ENCODE data around the gene TMEM255B.
A peak's percentile ranks its signal among the peaks of the same experiment; 100 is the strongest.
"Not testable (repeated sequence)": the region's sequence is repeated elsewhere in the genome, so short reads cannot be mapped to it uniquely, and the experiment has no call there.

The TMEM255B gene

DNA sequence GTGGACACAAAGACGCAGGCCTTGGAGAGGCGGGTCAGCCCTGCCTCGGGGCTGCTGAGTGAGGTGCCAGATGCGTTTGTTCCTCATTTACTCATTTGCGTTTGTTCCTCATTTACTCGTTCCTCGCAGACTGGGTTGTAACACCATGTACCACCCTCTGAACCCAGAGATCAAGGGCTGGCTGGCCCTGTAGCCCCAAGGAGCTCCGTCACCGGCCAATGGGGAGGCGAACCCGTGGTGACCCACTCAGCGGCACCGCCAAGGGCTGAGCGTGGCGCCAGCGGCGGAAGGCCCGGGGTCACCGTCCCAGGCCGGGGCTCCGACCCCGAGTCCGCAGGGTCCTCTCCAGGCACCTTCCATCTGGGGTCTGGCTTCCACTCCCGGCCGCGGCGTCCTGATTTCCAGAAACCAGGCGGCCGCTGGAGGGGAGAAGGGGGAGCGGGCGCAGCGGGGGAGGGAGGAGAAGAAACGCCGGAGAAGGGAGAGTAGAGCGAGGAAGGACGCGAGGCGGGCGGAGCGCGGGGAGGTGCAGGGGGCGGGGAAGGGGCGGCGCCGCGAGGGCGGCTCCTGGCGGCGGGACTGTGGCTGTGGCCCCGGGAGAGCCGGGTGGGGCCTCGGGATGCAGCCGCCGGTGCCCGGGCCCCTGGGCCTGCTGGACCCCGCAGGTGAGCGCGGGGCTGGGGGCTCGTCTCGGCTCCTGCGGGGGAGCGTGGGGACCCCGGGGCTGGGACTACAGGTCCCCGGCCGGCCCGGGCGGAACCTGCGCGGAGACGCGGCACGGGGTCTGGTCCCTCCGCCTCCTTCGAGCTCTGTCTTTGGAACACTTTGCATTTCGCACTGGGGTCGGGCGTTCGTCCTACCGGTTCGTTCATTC, at the start of gene TMEM255B:
TSS of gene TMEM255B (plus strand) at position 576 of the 874 bp plus-strand sequence. CDS start at position 620, 44 bp downstream.
- peak; percentile 73 for DNase-seq

DNA sequence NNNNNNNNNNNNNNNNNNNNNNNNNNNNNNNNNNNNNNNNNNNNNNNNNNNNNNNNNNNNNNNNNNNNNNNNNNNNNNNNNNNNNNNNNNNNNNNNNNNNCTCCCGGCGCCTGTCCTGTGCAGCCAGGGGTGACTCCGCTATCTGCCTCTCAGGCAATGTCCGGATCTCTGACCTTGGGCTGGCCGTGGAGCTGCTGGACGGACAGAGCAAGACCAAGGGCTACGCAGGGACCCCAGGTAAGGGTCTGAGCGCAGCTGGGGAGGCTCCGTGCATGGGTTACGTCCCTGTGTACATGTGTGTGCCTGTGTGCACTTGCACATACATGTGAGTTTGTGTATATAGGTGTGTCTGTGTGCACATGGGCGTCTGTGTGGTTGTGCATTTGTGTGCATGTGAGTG, 36.1 kb upstream of the TMEM255B start:
- DNase-seq: no peak

DNA sequence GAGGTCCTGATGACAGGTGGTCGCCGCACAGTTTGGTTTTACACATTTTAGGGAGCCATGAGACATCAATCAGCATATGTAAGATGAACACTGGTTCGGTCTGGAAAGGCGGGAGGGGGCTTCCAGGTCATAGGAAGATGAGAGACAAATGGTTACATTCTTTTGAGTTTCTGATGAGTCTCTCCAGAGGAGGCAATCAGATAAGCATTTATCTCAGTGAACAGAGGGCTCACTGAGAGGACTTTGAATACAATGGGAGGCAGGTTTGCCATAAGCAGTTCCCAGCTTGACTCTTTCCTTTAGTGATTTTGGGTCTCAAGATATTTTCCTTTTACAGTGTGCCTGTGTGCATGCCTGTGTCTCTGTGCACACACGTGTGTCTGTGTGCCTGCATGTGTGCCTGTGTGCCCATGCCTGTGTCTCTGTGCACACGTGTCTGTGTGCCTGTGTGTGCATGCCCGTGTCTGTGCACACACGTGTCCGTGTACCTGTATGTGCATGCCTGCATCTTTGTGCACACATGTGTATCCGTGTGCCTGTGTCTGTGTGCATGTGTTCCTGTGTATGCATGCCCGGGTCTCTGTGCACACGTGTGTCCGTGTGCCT, 35.5 kb upstream of the TMEM255B start:
- DNase-seq: peak; percentile 64

DNA sequence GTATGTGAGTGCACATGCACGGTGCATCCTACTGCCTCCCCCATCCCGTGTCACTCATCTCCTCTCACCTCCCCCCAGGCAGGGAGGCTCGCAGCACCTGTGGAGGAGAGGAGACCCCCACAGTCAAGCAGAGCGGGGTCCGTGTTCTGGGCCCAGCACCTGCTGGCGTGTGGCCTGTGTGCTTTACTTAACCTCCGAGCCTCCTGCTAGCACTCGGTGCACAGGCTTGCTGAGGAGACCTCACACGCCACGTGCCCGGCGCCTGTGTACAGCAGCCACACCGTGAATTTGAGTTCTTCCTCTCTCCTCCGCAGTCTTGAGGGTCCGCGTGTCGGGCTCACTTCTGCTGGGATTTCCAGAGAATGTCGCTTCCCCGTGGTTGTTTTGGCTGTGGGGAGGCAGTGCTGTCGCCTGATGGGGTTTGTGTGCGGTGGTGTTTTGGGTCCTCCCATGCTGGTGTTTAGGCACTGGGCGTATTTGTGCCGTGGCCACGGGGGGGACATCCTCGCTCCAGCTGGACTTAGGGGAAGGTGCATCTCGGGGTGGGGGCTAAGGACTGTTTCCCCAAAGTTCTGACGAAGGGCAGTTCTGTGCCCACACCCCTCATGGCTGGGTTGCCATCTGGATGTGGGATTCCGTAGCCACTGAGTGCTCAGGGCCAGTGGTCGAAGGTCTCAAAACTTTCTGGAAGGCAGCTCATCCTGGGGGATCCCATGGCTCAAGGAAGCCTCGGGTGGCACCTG, 34.8 kb upstream of the TMEM255B start:
- DNase-seq: no peak

DNA sequence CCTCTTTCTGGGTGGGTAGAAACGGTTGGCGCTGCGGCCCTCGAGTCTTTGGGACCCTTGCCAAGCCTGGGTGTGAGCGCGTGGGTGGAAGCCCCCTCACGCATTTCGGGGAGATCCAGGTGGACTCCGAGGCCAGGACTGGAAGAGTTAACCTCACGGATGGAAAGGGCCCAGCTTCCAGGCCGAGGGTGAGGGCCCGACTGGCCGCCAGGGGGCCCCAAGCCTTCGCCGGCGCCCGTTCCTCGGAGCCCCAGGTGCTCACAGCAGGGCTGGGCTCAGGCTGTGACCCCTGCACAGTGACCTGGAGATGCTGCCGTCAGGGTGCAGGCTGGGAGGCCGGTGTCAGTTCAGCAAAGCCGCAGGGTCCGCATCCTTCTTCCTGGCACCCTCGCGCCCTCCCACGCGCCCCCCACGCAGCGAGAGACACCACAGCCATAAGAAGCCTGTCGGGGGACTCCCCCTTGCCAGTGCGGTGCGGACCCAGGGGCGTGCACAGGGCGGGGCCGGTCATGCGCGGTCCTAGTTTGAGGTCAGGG, 34.2 kb upstream of the TMEM255B start:
- DNase-seq: peak; percentile 72

DNA sequence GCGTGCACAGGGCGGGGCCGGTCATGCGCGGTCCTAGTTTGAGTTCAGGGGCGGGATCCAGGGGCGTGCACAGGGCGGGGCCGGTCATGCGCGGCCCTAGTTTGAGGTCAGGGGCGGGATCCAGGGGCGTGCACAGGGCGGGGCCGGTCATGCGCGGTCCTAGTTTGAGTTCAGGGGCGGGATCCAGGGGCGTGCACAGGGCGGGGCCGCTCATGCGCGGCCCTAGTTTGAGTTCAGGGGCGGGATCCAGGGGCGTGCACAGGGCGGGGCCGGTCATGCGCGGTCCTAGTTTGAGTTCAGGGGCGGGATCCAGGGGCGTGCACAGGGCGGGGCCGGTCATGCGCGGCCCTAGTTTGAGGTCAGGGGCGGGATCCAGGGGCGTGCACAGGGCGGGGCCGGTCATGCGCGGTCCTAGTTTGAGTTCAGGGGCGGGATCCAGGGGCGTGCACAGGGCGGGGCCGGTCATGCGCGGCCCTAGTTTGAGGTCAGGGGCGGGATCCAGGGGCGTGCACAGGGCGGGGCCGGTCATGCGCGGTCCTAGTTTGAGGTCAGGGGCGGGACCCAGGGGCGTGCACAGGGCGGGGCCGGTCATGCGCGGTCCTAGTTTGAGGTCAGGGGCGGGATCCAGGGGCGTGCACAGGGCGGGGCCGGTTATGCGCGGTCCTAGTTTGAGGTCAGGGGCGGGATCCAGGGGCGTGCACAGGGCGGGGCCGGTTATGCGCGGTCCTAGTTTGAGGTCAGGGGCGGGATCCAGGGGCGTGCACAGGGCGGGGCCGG, 33.5 kb upstream of the TMEM255B start:
- DNase-seq: not testable (repeated sequence)

DNA sequence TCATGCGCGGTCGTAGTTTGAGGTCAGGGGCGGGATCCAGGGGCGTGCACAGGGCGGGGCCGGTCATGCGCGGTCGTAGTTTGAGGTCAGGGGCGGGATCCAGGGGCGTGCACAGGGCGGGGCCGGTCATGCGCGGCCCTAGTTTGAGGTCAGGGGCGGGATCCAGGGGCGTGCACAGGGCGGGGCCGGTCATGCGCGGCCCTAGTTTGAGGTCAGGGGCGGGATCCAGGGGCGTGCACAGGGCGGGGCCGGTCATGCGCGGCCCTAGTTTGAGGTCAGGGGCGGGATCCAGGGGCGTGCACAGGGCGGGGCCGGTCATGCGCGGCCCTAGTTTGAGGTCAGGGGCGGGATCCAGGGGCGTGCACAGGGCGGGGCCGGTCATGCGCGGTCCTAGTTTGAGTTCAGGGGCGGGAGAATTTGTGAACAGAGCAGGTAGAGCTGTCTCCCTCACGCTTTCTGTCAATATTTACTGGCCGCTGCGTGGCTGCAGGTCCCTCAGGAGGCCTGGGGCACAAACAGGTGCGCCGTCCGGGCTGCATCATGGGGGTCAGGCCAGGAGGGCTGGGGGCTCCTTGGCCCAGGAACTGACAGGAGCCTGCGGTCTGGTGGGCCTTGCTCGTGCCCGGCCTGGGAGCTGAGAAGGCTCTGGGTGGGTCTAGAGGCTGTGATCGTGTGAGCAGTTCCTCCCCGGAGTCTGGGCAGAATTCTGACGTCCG, 32.8 kb upstream of the TMEM255B start:
- not testable (repeated sequence) for DNase-seq

DNA sequence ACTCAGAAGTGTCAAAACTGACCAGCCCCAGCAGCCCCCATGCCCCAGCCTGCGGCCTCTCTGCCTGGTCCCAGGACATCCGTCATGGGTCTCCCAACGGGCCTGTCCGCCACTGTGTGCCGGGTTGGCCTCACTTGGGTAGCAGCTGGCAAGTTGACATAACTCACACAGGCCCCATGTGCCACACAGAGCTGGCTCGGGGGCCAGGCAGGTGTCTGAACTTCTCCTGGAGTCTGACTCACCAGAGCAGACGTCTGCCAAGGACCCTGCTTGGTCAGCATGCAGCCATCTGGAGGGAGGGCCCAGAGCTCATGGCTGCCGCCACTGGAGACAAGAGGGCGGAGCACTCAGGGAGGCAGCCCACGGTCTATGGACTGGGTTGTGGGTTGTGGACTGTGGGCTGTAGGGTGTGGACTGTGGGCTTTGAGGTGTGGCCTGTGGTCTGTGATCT, 32.0 kb upstream of the TMEM255B start:
- no peak for DNase-seq

DNA sequence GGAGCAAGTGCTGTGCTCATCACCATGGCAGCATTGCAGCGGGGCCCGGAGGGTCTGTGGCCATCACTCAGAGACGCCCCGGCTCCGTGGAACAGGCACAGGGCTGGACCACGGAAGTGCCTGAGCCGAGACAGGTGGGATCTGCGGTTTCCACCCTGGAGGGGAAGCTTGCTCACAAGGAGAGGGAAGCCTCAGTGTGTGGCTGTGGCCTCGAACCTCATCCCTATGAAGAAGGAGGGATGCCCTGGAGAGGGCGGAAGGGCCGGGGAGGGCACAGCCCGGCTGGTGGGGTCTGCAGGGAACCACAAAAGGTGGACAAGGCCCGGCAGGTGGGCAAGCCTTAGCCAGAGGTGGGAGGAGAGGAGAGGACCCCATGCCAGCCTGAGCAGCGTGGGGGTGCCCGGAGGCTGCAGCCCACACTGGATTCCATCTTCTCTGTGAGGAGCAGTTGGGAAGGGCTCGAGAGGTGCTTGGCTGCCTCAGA, 30.4 kb upstream of the TMEM255B start:
- no peak for DNase-seq

DNA sequence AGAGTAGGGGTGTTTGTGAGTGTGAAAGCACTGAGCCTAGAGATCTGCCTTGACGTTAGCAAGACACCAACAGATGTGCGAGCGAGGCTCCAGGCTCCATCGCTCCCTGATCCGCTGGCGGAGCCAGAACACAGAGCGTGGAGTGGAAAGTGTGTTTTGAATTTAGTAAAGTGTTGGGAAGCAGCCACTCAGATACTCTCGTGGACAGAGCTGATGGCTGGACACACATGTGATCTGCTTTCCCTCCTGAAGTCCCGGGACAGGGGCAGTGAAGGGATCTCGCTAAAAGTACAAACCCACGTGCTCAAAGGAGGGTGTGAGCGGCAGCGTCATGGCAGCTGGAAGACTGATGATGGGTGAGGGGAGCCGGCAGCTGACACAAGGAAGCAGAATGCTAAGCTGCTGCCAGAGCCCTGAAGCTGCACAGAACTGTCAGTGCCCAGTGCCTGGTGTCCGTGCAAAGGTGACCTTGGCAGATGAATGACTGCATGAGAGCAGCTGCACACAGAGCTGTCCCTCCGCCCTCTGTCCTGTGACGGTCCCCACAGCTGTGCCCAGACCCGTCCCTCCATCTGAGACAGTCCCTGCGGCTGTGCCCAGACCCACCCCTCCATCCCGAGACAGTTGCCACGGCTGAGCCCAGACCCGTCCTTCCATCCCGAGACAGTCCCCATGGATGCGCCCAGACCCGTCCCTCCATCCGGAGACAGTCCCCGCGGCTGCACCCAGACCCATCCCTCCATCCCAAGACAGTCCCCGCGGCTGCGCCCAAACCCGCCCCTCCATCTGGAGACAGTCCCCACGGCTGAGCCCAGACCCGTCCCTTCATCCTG, 29.6 kb upstream of the TMEM255B start:
- no peak for DNase-seq

DNA sequence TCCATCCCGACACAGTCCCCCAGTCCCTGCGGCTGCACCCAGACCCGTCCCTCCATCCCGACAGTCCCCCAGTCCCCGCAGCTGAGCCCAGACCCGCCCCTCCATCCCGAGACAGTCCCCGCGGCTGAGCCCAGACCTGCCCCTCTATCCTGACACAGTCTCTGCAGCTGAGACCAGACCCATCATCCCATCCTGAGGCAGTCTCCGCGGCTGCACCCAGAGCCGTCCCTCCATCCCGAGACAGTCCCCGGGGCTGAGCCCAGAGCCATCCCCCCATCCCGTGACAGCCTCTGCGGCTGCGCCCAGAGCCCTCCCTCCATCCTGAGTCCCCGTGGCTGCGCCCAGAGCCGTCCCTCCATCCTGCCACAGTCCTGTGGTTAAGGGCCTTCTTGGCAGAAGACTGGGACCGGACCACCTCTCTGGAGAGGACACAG, 28.8 kb upstream of the TMEM255B start:
- no peak for DNase-seq

DNA sequence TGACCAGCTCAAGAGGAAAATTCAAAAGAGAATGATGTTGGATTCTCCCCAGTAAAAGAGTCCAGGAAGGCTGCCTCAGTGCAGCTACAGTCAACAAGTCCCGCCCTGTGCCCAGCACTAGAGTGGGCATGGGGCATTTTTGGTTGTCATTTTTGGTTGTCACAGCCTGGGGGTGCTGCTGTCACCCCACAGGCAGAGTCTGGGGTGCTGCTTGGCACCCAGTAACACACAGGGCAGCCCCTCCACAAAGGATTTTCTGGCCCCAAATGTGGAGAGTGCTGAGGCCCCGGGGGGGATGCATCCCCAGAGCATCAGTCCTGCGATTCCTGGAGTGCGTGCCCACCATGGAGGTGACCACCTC, 28.2 kb upstream of the TMEM255B start:
- no peak for DNase-seq

DNA sequence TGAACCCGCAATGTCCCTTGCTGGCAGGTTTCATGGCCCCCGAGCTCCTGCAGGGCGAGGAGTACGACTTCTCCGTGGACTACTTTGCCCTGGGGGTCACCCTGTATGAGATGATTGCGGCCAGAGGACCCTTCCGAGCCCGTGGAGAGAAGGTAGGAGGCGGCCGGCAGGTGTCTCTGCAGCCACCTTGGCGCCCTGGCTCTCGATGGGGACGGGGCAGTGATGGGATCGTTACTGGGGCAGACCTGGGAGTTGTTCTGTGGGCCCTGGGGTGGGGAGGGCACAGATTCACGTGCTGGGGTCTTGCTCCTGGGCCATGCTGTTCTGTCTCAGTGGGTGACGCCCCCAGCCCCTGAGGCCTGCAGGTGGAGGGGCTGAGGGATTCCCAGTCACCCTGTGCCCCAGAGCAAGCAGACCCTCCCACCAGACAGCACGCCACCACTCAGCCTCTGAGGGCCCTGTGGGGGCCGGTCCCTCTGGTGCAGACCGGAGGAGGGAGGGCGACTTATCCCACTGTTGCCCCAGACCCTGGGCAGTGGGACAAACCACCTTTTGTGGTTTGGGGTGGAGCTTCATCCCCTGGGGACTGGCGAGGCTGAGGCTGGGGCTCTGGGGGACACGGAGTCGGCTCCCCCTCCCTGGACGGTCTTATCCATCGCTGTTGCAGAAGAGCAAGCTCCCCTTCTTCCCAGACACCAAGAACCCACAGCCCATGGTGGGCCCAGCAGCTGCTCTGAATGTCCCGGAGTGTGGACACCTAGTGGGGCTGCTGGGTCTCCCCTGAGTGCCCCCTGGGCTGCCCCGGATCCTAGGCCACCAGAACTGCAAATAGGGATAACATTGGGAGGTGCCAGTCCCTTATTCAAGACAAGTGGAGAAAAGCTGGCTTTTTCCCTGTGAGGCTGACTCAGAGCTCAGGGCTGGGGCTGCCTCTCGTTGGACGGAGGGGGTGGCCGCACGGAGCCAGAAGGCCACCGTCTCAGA, 27.5 kb upstream of the TMEM255B start:
- no peak for DNase-seq

DNA sequence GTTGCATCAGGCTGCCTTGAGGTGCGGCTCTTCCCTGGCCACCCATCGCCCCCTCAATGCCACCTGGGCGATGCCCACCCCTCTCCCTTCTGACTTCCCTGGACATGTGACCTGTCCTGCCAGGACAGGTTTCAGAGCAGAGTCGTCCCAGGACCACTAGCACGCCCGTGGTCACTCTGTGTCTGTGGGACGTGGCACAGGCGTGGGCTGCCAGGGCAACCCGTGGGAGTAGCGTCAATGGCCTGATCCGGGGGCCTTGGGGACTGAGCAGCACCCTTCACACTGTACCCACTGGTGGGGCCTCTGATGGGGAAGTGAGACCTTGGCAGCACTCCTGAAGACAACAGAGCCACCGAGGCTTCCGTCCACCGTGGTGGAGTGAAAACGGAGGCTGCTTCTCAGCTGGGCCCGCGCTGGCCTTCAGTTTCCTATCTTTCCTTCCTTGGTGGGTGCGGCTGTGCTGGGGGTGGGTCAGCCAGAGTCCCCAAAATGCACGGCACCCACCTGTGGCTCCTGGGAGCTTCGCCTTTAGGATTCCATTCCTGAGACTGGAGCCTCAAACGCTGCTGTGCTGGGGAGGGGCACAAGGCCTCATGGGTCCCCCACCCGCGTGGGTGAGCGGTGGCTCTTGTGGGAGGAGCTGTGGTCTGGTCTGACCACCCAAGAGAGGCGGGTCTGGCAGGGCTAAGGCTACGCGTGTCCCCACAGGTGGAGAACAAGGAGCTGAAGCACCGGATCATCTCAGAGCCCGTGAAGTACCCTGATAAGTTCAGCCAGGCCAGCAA, 26.7 kb upstream of the TMEM255B start:
- no peak for DNase-seq

DNA sequence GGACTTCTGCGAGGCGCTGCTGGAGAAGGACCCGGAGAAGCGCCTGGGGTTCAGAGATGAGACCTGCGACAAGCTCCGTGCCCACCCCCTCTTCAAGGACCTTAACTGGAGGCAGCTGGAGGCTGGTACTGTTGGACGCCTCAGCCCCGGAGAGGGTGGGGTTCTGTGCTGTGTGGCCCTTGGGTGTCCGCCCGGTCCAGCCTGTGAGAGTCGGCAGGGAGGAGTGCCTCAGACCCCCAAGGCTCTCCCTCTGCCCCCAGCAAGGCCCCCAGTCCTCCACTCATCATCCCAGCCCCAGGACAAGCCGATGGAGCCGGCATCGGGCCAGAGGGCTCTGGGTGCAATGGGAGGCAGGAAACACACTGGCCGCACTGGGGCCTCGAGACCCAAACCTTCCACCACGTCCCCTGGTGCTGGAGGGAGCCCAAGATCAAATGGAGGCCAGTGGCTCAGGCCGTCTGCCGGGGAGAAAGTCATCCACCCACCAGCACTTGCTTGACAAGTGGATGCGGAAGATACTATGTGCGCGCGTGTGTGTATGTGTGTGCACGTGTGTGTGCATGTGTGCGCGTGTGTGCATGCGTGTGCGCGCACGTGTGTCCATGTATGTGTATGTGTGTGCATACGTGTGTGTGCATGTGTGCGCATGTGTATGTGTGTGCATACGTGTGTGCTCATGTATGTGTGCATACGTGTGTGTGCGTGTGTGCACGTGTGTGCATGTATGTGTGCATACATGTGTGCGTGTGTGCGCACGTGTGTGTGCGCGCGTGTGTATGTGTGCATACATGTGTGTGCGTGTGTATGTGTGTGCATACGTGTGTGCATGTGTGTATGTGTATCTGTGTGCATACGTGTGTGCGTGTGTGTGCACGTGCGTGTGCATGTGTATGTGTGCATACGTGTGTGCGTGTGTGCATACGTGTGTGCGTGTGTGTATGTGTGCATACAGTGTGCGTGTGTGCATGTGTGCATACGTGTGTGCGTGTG, 25.8 kb upstream of the TMEM255B start:
- DNase-seq: no peak

DNA sequence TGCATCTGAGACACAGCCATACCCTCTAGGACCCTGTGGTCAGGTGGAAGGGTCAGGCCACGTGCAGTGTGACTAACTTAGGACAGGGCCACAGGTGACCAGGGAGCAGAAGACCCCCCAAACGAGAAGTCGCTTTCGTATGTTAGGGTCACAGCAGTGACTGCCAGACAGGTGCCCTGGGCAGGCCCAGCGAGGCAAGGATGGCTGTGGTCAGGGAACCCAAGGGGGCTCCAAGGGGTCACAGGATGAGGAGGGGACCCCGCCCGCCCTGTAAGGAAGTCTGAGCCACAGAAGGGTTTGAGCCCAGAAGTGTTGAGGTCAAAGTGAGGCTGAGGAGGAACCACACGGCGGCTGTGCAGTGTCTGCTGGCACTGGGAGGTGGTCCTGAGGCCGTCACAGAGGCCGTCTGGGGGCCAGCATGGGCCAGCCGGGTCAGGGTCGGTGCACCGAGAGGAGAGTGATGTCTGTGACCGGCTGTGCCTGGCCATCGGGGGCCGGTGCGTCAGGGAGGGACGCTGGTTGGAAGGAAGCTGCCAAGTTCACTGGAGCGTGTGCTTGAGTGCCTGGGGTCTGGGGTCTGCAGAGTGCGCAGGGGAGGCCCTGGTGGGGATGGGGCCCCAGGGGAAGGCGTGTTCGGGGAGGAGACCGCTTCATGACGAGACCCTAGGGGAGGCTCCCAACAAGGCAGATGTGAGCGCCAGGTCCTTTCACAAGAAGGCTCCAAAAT, 24.8 kb upstream of the TMEM255B start:
- no peak for DNase-seq

DNA sequence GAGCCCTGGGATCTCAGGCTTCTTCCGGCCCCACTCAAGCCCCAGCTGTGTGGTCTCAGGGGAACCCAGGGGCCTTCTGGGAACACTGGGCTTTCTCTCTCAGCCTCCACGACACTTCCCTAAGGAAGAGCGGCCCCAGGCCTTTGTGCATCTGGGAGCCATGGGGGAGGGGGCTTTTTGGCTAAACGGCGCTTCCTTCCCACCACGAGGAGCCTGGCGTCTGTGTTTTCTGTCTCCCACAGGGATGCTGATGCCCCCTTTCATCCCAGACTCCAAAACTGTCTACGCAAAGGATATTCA, 24.2 kb upstream of the TMEM255B start:
- no peak for DNase-seq
